Urinary bladder (tissue), 4 donors: Measurements from ENCODE around the gene LMNA. TPM values are rescaled to one million over a fixed set of nuclear protein-coding genes. Genes with fewer than 3 reads are reported as not detected.

Experiments used
- DNase-seq: peaks from one replicate; pipeline ENCODE4 v3.0.0-alpha.2; 2015; ENCODE audit errors: extremely low spot score
- H3K27ac ChIP-seq: one replicate; pipeline ENCODE4 v1.5.1; 2013; ENCODE audit warnings: low read depth, mild to moderate bottlenecking, moderate library complexity
- H3K36me3 ChIP-seq: one replicate; pipeline ENCODE4 v1.6.1; 2013; ENCODE audit warnings: mild to moderate bottlenecking, moderate library complexity; ENCODE audit not compliant: insufficient read depth
- H3K4me1 ChIP-seq: one replicate; pipeline ENCODE4 v1.6.1; 2013; ENCODE audit warnings: mild to moderate bottlenecking, moderate library complexity; ENCODE audit not compliant: insufficient read depth
- H3K4me3 ChIP-seq: one replicate; pipeline ENCODE4 v1.5.1; 2013; ENCODE audit warnings: low read depth, low read length
- WGBS: extraction: QIAGEN DNeasy Blood & Tissue Kit; methylation state at CpG from one replicate; pipeline ENCODE4 v1.1.7; 2013; 5-methylcytosine and 5-hydroxymethylcytosine counted together
- polyA plus RNA-seq: library from polyadenylated mRNA; stranded (reverse); fragments of 200-250 nt; gene quantifications from one replicate; pipeline ENCODE4 v1.2.3, GENCODE V29; 2013
- total RNA-seq: library from RNA; depleted of rRNA; stranded (reverse); fragments of >200 nt; gene quantifications from one replicate; pipeline ENCODE4 v1.2.3, GENCODE V29; 2014
- donor health status: healthy with polysubstance abuse.
- donor health status: healthy.

Gene LMNA
- total and polyA plus RNA-seq, 2 donors: 224 to 306 TPM

- DNase-seq: no peak
- WGBS: 51% methylated on average over 73 of the region's 73 CpGs
- Histone ChIP-seq H3K27ac (no peak overlapping the region), H3K4me1 (no peaks in the 10 kb centered on the region), H3K36me3 (no peaks in the 10 kb centered on the region), H3K4me3 (peak overlapping the region; percentile 0)
These were observed 37.7 kb upstream of the LMNA start for GRCh38 chr1:156076609-156077429.

- Histone ChIP-seq H3K36me3 (no peaks in the 10 kb centered on the region), H3K4me1 (no peaks in the 10 kb centered on the region), H3K27ac (no peak overlapping the region), H3K4me3 (no peak overlapping the region)
- WGBS: 92% methylated on average over 19 of the region's 19 CpGs
- no peak for DNase-seq
These were observed 37.1 kb upstream of the LMNA start for GRCh38 chr1:156077430-156077760.

GRCh38 chr1:156078728-156079127 is 35.8 kb upstream of the LMNA start:
- no peak for DNase-seq
- Histone ChIP-seq H3K27ac (no peak overlapping the region), H3K4me3 (no peak overlapping the region), H3K36me3 (no peaks in the 10 kb centered on the region), H3K4me1 (no peaks in the 10 kb centered on the region)
- WGBS: 88% methylated on average over 5 of the region's 5 CpGs

GRCh38 chr1:156079762-156080161 is 34.7 kb upstream of the LMNA start:
- 77% methylated on average over 5 of the region's 5 CpGs for WGBS
- H3K36me3 ChIP-seq: no peaks in the 10 kb centered on the region
- H3K4me1 ChIP-seq: no peaks in the 10 kb centered on the region
- H3K27ac ChIP-seq: no peak overlapping the region
- H3K4me3 ChIP-seq: no peak overlapping the region
- no peak for DNase-seq

- WGBS: 70% methylated on average over 8 of the region's 8 CpGs
- DNase-seq: no peak
- no peaks in the 10 kb centered on the region for H3K4me1 ChIP-seq
- no peaks in the 10 kb centered on the region for H3K36me3 ChIP-seq
- H3K27ac ChIP-seq: no peak overlapping the region
- no peak overlapping the region for H3K4me3 ChIP-seq
These were observed 34.2 kb upstream of the LMNA start for GRCh38 chr1:156080241-156080862.

- Histone ChIP-seq H3K36me3 (no peaks in the 10 kb centered on the region), H3K27ac (no peak overlapping the region), H3K4me1 (no peaks in the 10 kb centered on the region), H3K4me3 (no peak overlapping the region)
- WGBS: 50% methylated on average over 4 of the region's 4 CpGs
- DNase-seq: no peak
These were observed 33.7 kb upstream of the LMNA start for GRCh38 chr1:156080863-156081179.

GRCh38 chr1:156081180-156081916 is 33.2 kb upstream of the LMNA start:
- Histone ChIP-seq H3K36me3 (no peaks in the 10 kb centered on the region), H3K27ac (no peak overlapping the region), H3K4me3 (peak overlapping the region; percentile 81), H3K4me1 (no peaks in the 10 kb centered on the region)
- DNase-seq: no peak
- WGBS: 5% methylated on average over 61 of the region's 61 CpGs

GRCh38 chr1:156081917-156082308 is 32.6 kb upstream of the LMNA start:
- DNase-seq: no peak
- 0% methylated on average over 10 of the region's 10 CpGs for WGBS
- Histone ChIP-seq H3K4me3 (peak overlapping the region; percentile 81), H3K36me3 (no peaks in the 10 kb centered on the region), H3K27ac (no peak overlapping the region), H3K4me1 (no peaks in the 10 kb centered on the region)

- Histone ChIP-seq H3K27ac (no peak within 1 kb of the TSS), H3K4me3 (peak within 1 kb of the TSS; percentile 81), H3K4me1 (no peaks in the 10 kb centered on the region), H3K36me3 (no peaks in the 10 kb centered on the region)
- peak; percentile 84 for DNase-seq
- under 1% methylated on average over 62 of the region's 62 CpGs for WGBS
These were observed 32.0 kb upstream of the LMNA start, which contains the start of gene MEX3A for GRCh38 chr1:156082309-156083091. MEX3A (minus strand) TSS chr1:156082465; CDS start chr1:156081998, 467 bp downstream.

GRCh38 chr1:156083800-156084790 is 30.4 kb upstream of the LMNA start:
- no peak overlapping the region for H3K4me3 ChIP-seq
- WGBS: 58% methylated on average over 7 of the region's 7 CpGs
- H3K36me3 ChIP-seq: no peaks in the 10 kb centered on the region
- no peak for DNase-seq
- H3K4me1 ChIP-seq: no peaks in the 10 kb centered on the region
- H3K27ac ChIP-seq: no peak overlapping the region

- no peaks in the 10 kb centered on the region for H3K4me1 ChIP-seq
- no peak overlapping the region for H3K27ac ChIP-seq
- H3K36me3 ChIP-seq: no peaks in the 10 kb centered on the region
- no peak for DNase-seq
- no peak overlapping the region for H3K4me3 ChIP-seq
- 22% methylated on average over 1 of the region's 1 CpG for WGBS
These were observed 28.3 kb upstream of the LMNA start for GRCh38 chr1:156086256-156086662.

GRCh38 chr1:156089704-156090103 is 24.8 kb upstream of the LMNA start:
- no peak for DNase-seq
- 70% methylated on average over 6 of the region's 6 CpGs for WGBS
- Histone ChIP-seq H3K4me1 (no peaks in the 10 kb centered on the region), H3K27ac (no peak overlapping the region), H3K36me3 (no peaks in the 10 kb centered on the region), H3K4me3 (no peak overlapping the region)
